Thyroid gland (tissue), 4 donors: Measurements from ENCODE around the gene STUM.

Experiments used
- POLR2A ChIP-seq, 2 donors: fragments of 450-650 bp; IDR thresholded peaks; one replicate each; pipeline ENCODE4 v1.6.1; 2017; ENCODE audit warnings: antibody characterized with exemption in 2 of 2, mild to moderate bottlenecking in 2 of 2, moderate library complexity in 1 of 2
- TF ChIP-seq, protein P1 (sequence below), 6 experiments: fragments of 200-600 bp in 3 of 6; fragments of 450-650 bp in 3 of 6; sonication (generic) in 3 of 6; IDR thresholded peaks; one replicate each; pipeline ENCODE4 v1.5.1; 2016 to 2019; ENCODE audit warnings: antibody characterized with exemption in 6 of 6, mild to moderate bottlenecking in 2 of 6, inconsistent platforms in 1 of 6, moderate library complexity in 1 of 6

DNA sequence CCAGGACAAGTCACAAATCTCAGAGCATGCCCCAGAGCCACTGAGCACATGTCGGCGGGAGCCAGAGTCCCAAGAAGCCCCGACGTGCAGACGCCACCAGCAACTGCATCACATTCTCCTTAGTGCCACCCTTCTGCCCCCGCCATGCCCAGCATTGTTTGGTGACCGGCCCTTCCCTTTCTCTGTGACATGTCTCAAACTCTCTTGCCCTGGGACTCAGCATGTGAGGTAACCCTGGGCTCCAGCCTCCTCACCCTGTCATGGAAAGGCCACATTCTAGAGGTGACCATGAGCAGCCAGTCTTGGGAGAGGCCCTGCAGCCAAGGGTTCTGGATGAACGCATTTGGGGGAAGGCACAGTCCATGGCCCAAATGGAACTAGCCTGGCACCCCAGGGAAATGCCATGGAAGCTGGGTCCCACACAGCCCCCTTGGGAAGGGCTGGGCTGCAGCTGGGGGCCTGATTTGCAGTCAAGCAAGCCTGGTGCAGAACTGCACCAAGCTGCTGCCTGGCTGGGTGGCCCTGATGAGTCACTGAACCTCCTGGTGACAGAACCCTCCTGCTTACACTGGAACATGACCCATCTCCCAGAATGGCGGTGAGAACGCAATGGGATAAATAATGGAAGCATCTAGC, 96.1 kb downstream of the STUM start:
- no peak for TF ChIP-seq POLR2A (IDR thresholded peaks at IDR 0.05)
- TF ChIP-seq, protein P1, sequence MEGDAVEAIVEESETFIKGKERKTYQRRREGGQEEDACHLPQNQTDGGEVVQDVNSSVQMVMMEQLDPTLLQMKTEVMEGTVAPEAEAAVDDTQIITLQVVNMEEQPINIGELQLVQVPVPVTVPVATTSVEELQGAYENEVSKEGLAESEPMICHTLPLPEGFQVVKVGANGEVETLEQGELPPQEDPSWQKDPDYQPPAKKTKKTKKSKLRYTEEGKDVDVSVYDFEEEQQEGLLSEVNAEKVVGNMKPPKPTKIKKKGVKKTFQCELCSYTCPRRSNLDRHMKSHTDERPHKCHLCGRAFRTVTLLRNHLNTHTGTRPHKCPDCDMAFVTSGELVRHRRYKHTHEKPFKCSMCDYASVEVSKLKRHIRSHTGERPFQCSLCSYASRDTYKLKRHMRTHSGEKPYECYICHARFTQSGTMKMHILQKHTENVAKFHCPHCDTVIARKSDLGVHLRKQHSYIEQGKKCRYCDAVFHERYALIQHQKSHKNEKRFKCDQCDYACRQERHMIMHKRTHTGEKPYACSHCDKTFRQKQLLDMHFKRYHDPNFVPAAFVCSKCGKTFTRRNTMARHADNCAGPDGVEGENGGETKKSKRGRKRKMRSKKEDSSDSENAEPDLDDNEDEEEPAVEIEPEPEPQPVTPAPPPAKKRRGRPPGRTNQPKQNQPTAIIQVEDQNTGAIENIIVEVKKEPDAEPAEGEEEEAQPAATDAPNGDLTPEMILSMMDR (IDR thresholded peaks at IDR 0.05), result no peak
